Loucy (cell line): ENCODE results near the gene ADRA2A.

Experiments used
- H2AFZ ChIP-seq: fragments of 200-600 bp; sonication (generic); 2 replicates; pipeline ENCODE4 v1.6.0; 2016; ENCODE audit warnings: antibody characterized with exemption, mild to moderate bottlenecking, low read length, moderate library complexity
- H3F3A ChIP-seq: fragments of 200-600 bp; 2 replicates; pipeline ENCODE4 v1.6.0; 2016; ENCODE audit warnings: antibody characterized with exemption, low read depth, mild to moderate bottlenecking
- H3K27me3 ChIP-seq: fragments of 200-600 bp; sonication (generic); 2 replicates; pipeline ENCODE4 v1.6.1; 2014; ENCODE audit warnings: low read length, mild to moderate bottlenecking; ENCODE audit not compliant: insufficient read depth, poor library complexity, severe bottlenecking
- H3K36me3 ChIP-seq: fragments of 200-600 bp; sonication (generic); 2 replicates; pipeline ENCODE4 v1.6.1; 2016; ENCODE audit warnings: low read length; ENCODE audit not compliant: insufficient read depth
- H3K4me1 ChIP-seq: fragments of 200-600 bp; sonication (generic); 2 replicates; pipeline ENCODE4 v1.5.1; 2014; ENCODE audit warnings: low read length, mild to moderate bottlenecking; ENCODE audit not compliant: insufficient read depth, poor library complexity, severe bottlenecking
- H3K4me2 ChIP-seq: fragments of 200-600 bp; sonication (generic); 2 replicates; pipeline ENCODE4 v1.6.0; 2014; ENCODE audit warnings: antibody characterized with exemption, low read length, low read depth, mild to moderate bottlenecking; ENCODE audit not compliant: poor library complexity, severe bottlenecking
- H3K4me3 ChIP-seq: fragments of 200-600 bp; sonication (generic); 2 replicates; pipeline ENCODE4 v1.5.1; 2014; ENCODE audit warnings: low read length, mild to moderate bottlenecking, mixed read lengths; ENCODE audit not compliant: poor library complexity, severe bottlenecking
- H3K79me2 ChIP-seq: fragments of 200-600 bp; sonication (generic); 2 replicates; pipeline ENCODE4 v1.6.1; 2014; ENCODE audit warnings: low read length; ENCODE audit not compliant: insufficient read depth
- H3K9ac ChIP-seq: fragments of 200-600 bp; sonication (generic); 2 replicates; pipeline ENCODE4 v1.6.0; 2014; ENCODE audit warnings: mild to moderate bottlenecking, low read depth, low read length, moderate library complexity; ENCODE audit not compliant: poor library complexity, severe bottlenecking
- H3K9me2 ChIP-seq: fragments of 200-600 bp; sonication (generic); replicated peaks from 2 replicates; pipeline ENCODE4 v1.6.1; 2016; ENCODE audit warnings: low read depth, low read length, mixed read lengths
- H3K9me3 ChIP-seq: fragments of 200-600 bp; sonication (generic); 2 replicates; pipeline ENCODE4 v1.6.1; 2014; ENCODE audit warnings: mild to moderate bottlenecking, antibody characterized with exemption, low read length, low read depth; ENCODE audit not compliant: insufficient read depth
- H4K20me1 ChIP-seq: fragments of 200-600 bp; sonication (generic); 2 replicates; pipeline ENCODE4 v1.6.0; 2014; ENCODE audit warnings: antibody characterized with exemption, low read length, mild to moderate bottlenecking; ENCODE audit not compliant: insufficient read depth, poor library complexity, severe bottlenecking
- CTCF ChIP-seq: fragments of 200-600 bp; sonication (generic); conservative IDR thresholded peaks from 2 replicates; pipeline ENCODE4 v1.5.1; 2014; ENCODE audit warnings: mild to moderate bottlenecking, antibody characterized with exemption, low read length
- EZH2phosphoT487 ChIP-seq: fragments of 200-600 bp; IDR thresholded peaks from 2 replicates; pipeline ENCODE4 v1.6.1; 2018; ENCODE audit warnings: antibody characterized with exemption, mild to moderate bottlenecking, moderate library complexity, borderline replicate concordance

ADRA2A gene

DNA sequence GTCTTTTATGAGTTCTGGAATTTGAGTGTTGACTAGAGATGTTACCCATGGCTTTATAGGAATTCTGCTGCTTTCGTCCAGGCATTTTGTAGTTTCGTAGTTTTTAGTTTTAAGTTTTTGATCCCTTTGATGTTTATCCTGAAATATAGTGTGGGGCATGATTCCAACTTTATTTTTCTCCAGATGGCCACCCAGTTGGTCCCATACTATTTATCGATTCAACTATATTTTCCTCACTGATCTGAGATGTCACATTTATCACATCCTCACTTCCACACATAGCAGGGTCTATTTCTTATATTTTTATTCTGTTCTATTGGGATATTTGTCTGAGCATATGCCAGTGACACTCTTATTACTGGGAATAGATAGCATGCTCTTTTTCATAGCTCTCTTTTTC, 33.9 kb downstream of the ADRA2A start:
- Histone ChIP-seq H4K20me1 (no peaks in the 10 kb centered on the region), H3F3A (no peaks in the 10 kb centered on the region), H3K4me3 (no peak overlapping the region), H3K9ac (no peak overlapping the region), H3K4me1 (peaks cover 12% of the 10 kb centered on the region), H3K4me2 (no peak overlapping the region), H3K36me3 (no peaks in the 10 kb centered on the region), H3K9me2 (no peaks in the 10 kb centered on the region), H3K27me3 (no peaks in the 10 kb centered on the region), H3K9me3 (no peaks in the 10 kb centered on the region), H2AFZ (no peak overlapping the region), H3K79me2 (no peaks in the 10 kb centered on the region)
- TF ChIP-seq EZH2phosphoT487 (no peak), CTCF (no peak)

DNA sequence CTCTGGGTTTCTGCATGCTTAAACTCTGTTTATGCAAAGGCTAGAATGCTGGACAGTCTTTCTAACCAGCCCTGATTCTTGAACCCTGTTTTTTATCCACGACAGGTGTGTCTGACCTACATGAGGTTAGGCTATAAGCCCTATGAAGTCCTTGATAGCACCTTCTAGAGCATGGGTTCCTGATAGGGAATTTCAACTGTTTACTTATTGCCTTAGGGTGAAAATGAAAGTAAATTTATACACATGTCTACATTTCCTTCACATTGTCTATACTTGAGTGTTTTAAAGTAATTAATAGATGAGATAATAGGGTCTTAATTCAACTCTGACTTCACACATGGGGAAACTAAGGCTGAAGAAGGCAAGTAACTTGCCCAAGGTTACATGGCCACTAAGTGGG, 35.5 kb downstream of the ADRA2A start:
- Histone ChIP-seq H3K4me1 (peaks cover 12% of the 10 kb centered on the region), H3K9me2 (no peaks in the 10 kb centered on the region), H3K36me3 (no peaks in the 10 kb centered on the region), H3K4me2 (no peak overlapping the region), H4K20me1 (no peaks in the 10 kb centered on the region), H3K27me3 (no peaks in the 10 kb centered on the region), H3K9me3 (no peaks in the 10 kb centered on the region), H3K4me3 (no peak overlapping the region), H3K79me2 (no peaks in the 10 kb centered on the region), H2AFZ (0 out of 2 replicates have a peak overlapping the region, but pooled peaks have one; percentile 33), H3F3A (no peaks in the 10 kb centered on the region), H3K9ac (no peak overlapping the region)
- TF ChIP-seq EZH2phosphoT487 = no peak
- no peak for TF ChIP-seq CTCF

- no peaks in the 10 kb centered on the region for H3F3A ChIP-seq
- 0 out of 2 replicates have a peak overlapping the region, but pooled peaks have one; percentile 54 for H2AFZ ChIP-seq
- no peaks in the 10 kb centered on the region for H3K79me2 ChIP-seq
- H3K27me3 ChIP-seq = no peaks in the 10 kb centered on the region
- H3K4me2 ChIP-seq = no peak overlapping the region
- no peaks in the 10 kb centered on the region for H3K9me3 ChIP-seq
- no peak overlapping the region for H3K9ac ChIP-seq
- no peaks in the 10 kb centered on the region for H4K20me1 ChIP-seq
- H3K4me3 ChIP-seq = no peak overlapping the region
- peaks cover 12% of the 10 kb centered on the region for H3K4me1 ChIP-seq
- no peaks in the 10 kb centered on the region for H3K36me3 ChIP-seq
- H3K9me2 ChIP-seq = no peaks in the 10 kb centered on the region
- TF ChIP-seq CTCF (no peak), EZH2phosphoT487 (no peak)
These were observed 36.6 kb downstream of the ADRA2A start for GRCh38 chr10:111113238-111113960.
